ENCODE data around the gene RERG.
A peak's percentile ranks its signal among the peaks of the same experiment; 100 is the strongest.
"Not testable (repeated sequence)": the region's sequence is repeated elsewhere in the genome, so short reads cannot be mapped to it uniquely, and the experiment has no call there.

RERG gene

GRCh38 chr12:15220915-15221885, at the start of gene RERG:
Gene RERG (minus strand): TSS chr12:15221417. CDS start chr12:15217489, 3,928 bp downstream.
- DNase-seq (ENCODE audit: low read depth in 2 of 3, low spot score in 2 of 3) = peak; percentile 45 to 65 (median 64)

- DNase-seq (ENCODE audit: low read depth in 2 of 3, low spot score in 2 of 3) = no peak
Observed at GRCh38 chr12:15270591-15270990, 49.4 kb upstream of the RERG start.

GRCh38 chr12:15268927-15269552, 47.8 kb upstream of the RERG start:
- DNase-seq (ENCODE audit: low read depth in 2 of 3, low spot score in 2 of 3) = peak in 1 of 3 experiments; percentile 11

- DNase-seq (ENCODE audit: low read depth in 2 of 3, low spot score in 2 of 3) = no peak
Observed at GRCh38 chr12:15268309-15268708, 47.1 kb upstream of the RERG start.

- no peak for DNase-seq (ENCODE audit: low read depth in 2 of 3, low spot score in 2 of 3)
Observed at GRCh38 chr12:15265875-15266274, 44.7 kb upstream of the RERG start.

GRCh38 chr12:15256761-15257160, 35.5 kb upstream of the RERG start:
- no peak for DNase-seq (ENCODE audit: low read depth in 2 of 3, low spot score in 2 of 3)

- no peak for DNase-seq (ENCODE audit: low read depth in 2 of 3, low spot score in 2 of 3)
Observed at GRCh38 chr12:15253990-15254389, 32.8 kb upstream of the RERG start.

- DNase-seq (ENCODE audit: low read depth in 2 of 3, low spot score in 2 of 3) = no peak
Observed at GRCh38 chr12:15244926-15245325, 23.7 kb upstream of the RERG start.

- no peak for DNase-seq (ENCODE audit: low read depth in 2 of 3, low spot score in 2 of 3)
Observed at GRCh38 chr12:15244341-15244740, 23.1 kb upstream of the RERG start.

GRCh38 chr12:15243102-15243501, 21.9 kb upstream of the RERG start:
- no peak for DNase-seq (ENCODE audit: low read depth in 2 of 3, low spot score in 2 of 3)

GRCh38 chr12:15240898-15241297, 19.7 kb upstream of the RERG start:
- no peak for DNase-seq (ENCODE audit: low read depth in 2 of 3, low spot score in 2 of 3)

GRCh38 chr12:15234508-15234907, 13.3 kb upstream of the RERG start:
- DNase-seq (ENCODE audit: low read depth in 2 of 3, low spot score in 2 of 3) = no peak

GRCh38 chr12:15234011-15234410, 12.8 kb upstream of the RERG start:
- no peak for DNase-seq (ENCODE audit: low read depth in 2 of 3, low spot score in 2 of 3)

GRCh38 chr12:15232959-15233358, 11.7 kb upstream of the RERG start:
- no peak for DNase-seq (ENCODE audit: low read depth in 2 of 3, low spot score in 2 of 3)

GRCh38 chr12:15231493-15231892, 10.3 kb upstream of the RERG start:
- DNase-seq (ENCODE audit: low read depth in 2 of 3, low spot score in 2 of 3) = no peak

GRCh38 chr12:15230751-15231150, 9.5 kb upstream of the RERG start:
- DNase-seq (ENCODE audit: low read depth in 2 of 3, low spot score in 2 of 3) = no peak

- no peak for DNase-seq (ENCODE audit: low read depth in 2 of 3, low spot score in 2 of 3)
Observed at GRCh38 chr12:15230137-15230536, 8.9 kb upstream of the RERG start.

- DNase-seq (ENCODE audit: low read depth in 2 of 3, low spot score in 2 of 3) = no peak
Observed at GRCh38 chr12:15227004-15227679, 5.9 kb upstream of the RERG start.

GRCh38 chr12:15225863-15226218, 4.6 kb upstream of the RERG start:
- DNase-seq (ENCODE audit: low read depth in 2 of 3, low spot score in 2 of 3) = not testable (repeated sequence)

- no peak for DNase-seq (ENCODE audit: low read depth in 2 of 3, low spot score in 2 of 3)
Observed at GRCh38 chr12:15225136-15225862, 4.1 kb upstream of the RERG start.

GRCh38 chr12:15222219-15222618, 1.0 kb upstream of the RERG start:
- no peak for DNase-seq (ENCODE audit: low read depth in 2 of 3, low spot score in 2 of 3)
